GM11168 (cell line): ENCODE measurements around the gene TMPRSS5.

ENCODE experiments used
- in situ Hi-C: fragments of 300-500 bp; cut with MboI; formaldehyde crosslinking; loops from one replicate; pipeline ENCODE4 v1.12.0; 2022; ENCODE audit warnings: low sequenced_read_pairs; ENCODE audit not compliant: unreplicated experiment

Gene TMPRSS5

GRCh38 chr11:113637636-113638035 lies 68.5 kb downstream of the TMPRSS5 start:
- in situ Hi-C loops = no loop called here
